ENCODE data around the gene NEAT1.

Gene NEAT1

GRCh38 chr11:65492387-65492636, 69.7 kb downstream of the NEAT1 start:
- FAIRE-seq (no peak), DNase-seq (ENCODE audit: insufficient read length, low spot score) (no peak)
- TF ChIP-seq CTCF (IDR thresholded peaks at IDR 0.05; ENCODE audit: insufficient read depth, missing control alignments), result no peak

- FAIRE-seq, result no peak
These were observed 70.2 kb downstream of the NEAT1 start for GRCh38 chr11:65492637-65493366.

GRCh38 chr11:65493367-65494176, 71.0 kb downstream of the NEAT1 start:
- DNase-seq (ENCODE audit: insufficient read length, low spot score) (no peak), FAIRE-seq (no peak)
- no peak for TF ChIP-seq CTCF (IDR thresholded peaks at IDR 0.05; ENCODE audit: insufficient read depth, missing control alignments)

More at GRCh38 chr11:65492637-65493366, 70.2 kb downstream of the NEAT1 start:
- TF ChIP-seq CTCF (IDR thresholded peaks at IDR 0.05; ENCODE audit: insufficient read depth, missing control alignments), result no peak
- no peak for DNase-seq (ENCODE audit: insufficient read length, low spot score)
